ENCODE measurements around the gene CYS1.
A peak's percentile ranks its signal among the peaks of the same experiment; 100 is the strongest.

The CYS1 gene

DNA sequence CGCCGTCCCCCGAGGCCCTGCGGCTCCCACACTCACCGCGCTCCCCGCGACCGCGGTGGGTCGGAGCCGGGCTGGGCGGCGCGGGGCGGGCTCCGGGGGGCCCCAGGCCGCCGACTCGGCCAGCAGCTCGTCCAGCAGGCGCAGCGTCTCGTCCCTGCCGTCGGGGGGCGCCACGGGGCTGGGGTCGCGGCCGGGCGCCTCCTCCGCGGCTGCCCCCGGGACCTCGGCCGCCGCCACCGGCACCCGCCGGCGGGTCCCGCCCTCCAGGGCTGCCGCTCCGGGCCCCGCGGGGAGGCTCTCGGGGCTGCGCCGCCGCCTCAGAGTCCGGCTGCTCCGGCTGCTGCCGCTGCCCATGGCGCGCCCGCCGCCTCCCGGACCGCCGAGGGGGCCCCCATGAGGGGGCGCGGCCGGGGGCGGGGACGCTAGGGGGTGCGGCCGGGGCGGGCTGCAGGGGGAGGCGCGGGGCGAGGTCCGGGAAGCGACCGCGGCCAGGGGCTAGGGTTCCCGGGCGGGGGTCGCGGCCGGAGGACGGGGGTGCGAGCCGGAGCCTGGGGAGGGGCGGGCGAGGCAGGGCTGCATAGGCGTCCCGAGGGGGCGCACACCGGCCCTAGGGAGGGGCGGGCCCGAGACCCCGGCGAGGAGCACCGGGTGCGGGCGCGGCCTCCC is at the start of gene CYS1:
Gene CYS1 (minus strand): TSS at position 542 of the 666 bp plus-strand sequence. CDS start 188 bp downstream, at position 354.
- H3F3A ChIP-seq (ENCODE audit: insufficient read depth, low read length): no peaks in the 10 kb centered on the region
- no peaks in the 10 kb centered on the region for H3K36me3 ChIP-seq (ENCODE audit: insufficient read depth, low read length)
- no peaks in the 10 kb centered on the region for H4K20me1 ChIP-seq (ENCODE audit: insufficient read depth, low read length)
- peaks cover 35% of the 10 kb centered on the region for H3K4me1 ChIP-seq (ENCODE audit: insufficient read depth, low read length, severe bottlenecking)
- H3K9ac ChIP-seq (ENCODE audit: low read length): no peak within 1 kb of the TSS
- H3K27ac ChIP-seq (ENCODE audit: low read depth, low read length, poor library complexity, severe bottlenecking): no peak within 1 kb of the TSS
- H3K9me3 ChIP-seq (ENCODE audit: low read length): no peaks in the 10 kb centered on the region
- no peak within 1 kb of the TSS for H2AFZ ChIP-seq (ENCODE audit: low read length)
- no peaks in the 10 kb centered on the region for H3K9me2 ChIP-seq (ENCODE audit: low read depth, low read length)
- no peak for TF ChIP-seq CTCF (IDR thresholded peaks at IDR 0.05; ENCODE audit: low read length)
- no peak for TF ChIP-seq EZH2 (IDR thresholded peaks at IDR 0.05; ENCODE audit: borderline replicate concordance, low read length)
- H3K4me3 ChIP-seq (ENCODE audit: low read depth, low read length, poor library complexity, severe bottlenecking): peak within 1 kb of the TSS; percentile 33
- no peaks in the 10 kb centered on the region for H3K79me2 ChIP-seq (ENCODE audit: insufficient read depth, low read length)
- peaks cover 13% of the 10 kb centered on the region for H3K27me3 ChIP-seq (ENCODE audit: insufficient read depth, low read length)
- H3K4me2 ChIP-seq (ENCODE audit: low read length): peak within 1 kb of the TSS; percentile 40

DNA sequence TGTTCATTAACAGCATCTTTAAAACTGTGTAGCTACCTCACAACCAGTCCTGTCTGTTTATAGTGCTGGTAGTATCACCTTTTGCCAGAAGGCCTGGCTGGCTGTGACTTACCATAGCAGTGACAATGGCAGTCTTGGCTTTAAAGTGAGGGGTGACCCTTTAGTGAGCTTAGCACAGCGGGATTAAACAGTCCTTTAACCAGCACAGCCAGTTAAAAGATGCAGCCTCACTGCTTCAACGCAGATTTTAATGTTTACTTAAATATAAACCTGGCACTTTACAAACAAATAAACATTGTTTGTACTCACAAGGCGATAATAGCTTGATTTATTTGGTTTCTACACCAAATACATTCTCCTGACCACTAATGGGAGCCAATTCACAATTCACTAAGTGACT is 49.3 kb upstream of the CYS1 start:
- Histone ChIP-seq H3K27me3 (ENCODE audit: insufficient read depth, low read length) (no peaks in the 10 kb centered on the region), H3K9me3 (ENCODE audit: low read length) (no peaks in the 10 kb centered on the region), H3K9ac (ENCODE audit: low read length) (no peak overlapping the region), H4K20me1 (ENCODE audit: insufficient read depth, low read length) (no peaks in the 10 kb centered on the region), H2AFZ (ENCODE audit: low read length) (no peak overlapping the region), H3K79me2 (ENCODE audit: insufficient read depth, low read length) (peaks cover 13% of the 10 kb centered on the region), H3K27ac (ENCODE audit: low read depth, low read length, poor library complexity, severe bottlenecking) (no peak overlapping the region), H3K4me1 (ENCODE audit: insufficient read depth, low read length, severe bottlenecking) (peaks cover 68% of the 10 kb centered on the region), H3F3A (ENCODE audit: insufficient read depth, low read length) (peaks cover 5% of the 10 kb centered on the region; the same call in 1 of the 2 replicates), H3K9me2 (ENCODE audit: low read depth, low read length) (no peaks in the 10 kb centered on the region), H3K4me2 (ENCODE audit: low read length) (peak overlapping the region; percentile 43), H3K36me3 (ENCODE audit: insufficient read depth, low read length) (peaks cover 91% of the 10 kb centered on the region), H3K4me3 (ENCODE audit: low read depth, low read length, poor library complexity, severe bottlenecking) (no peak overlapping the region)
- no peak for TF ChIP-seq EZH2 (IDR thresholded peaks at IDR 0.05; ENCODE audit: borderline replicate concordance, low read length)
- TF ChIP-seq CTCF (IDR thresholded peaks at IDR 0.05; ENCODE audit: low read length): no peak

- H3F3A ChIP-seq (ENCODE audit: insufficient read depth, low read length): no peaks in the 10 kb centered on the region
- peaks cover 75% of the 10 kb centered on the region for H3K4me1 ChIP-seq (ENCODE audit: insufficient read depth, low read length, severe bottlenecking)
- peaks cover 100% of the 10 kb centered on the region for H3K36me3 ChIP-seq (ENCODE audit: insufficient read depth, low read length)
Measured at GRCh38 chr2:10128420-10128819, 48.2 kb upstream of the CYS1 start.

More at GRCh38 chr2:10128420-10128819, 48.2 kb upstream of the CYS1 start:
- no peak for TF ChIP-seq EZH2 (IDR thresholded peaks at IDR 0.05; ENCODE audit: borderline replicate concordance, low read length)
- TF ChIP-seq CTCF (IDR thresholded peaks at IDR 0.05; ENCODE audit: low read length): no peak
- H3K27ac ChIP-seq (ENCODE audit: low read depth, low read length, poor library complexity, severe bottlenecking): no peak overlapping the region
- peak overlapping the region; percentile 43 for H3K4me2 ChIP-seq (ENCODE audit: low read length)
- H3K79me2 ChIP-seq (ENCODE audit: insufficient read depth, low read length): peaks cover 22% of the 10 kb centered on the region
- H3K27me3 ChIP-seq (ENCODE audit: insufficient read depth, low read length): no peaks in the 10 kb centered on the region
- no peak overlapping the region for H2AFZ ChIP-seq (ENCODE audit: low read length)
- no peaks in the 10 kb centered on the region for H3K9me2 ChIP-seq (ENCODE audit: low read depth, low read length)
- H4K20me1 ChIP-seq (ENCODE audit: insufficient read depth, low read length): no peaks in the 10 kb centered on the region
- H3K4me3 ChIP-seq (ENCODE audit: low read depth, low read length, poor library complexity, severe bottlenecking): peak overlapping the region; percentile 24
- no peaks in the 10 kb centered on the region for H3K9me3 ChIP-seq (ENCODE audit: low read length)
- no peak overlapping the region; the same call in 1 of the 2 replicates for H3K9ac ChIP-seq (ENCODE audit: low read length)

All from OCI-LY1 (cell line).